Lung (tissue), 12 donors: ENCODE results near the gene FAM120A. TPM values are rescaled to one million over a fixed set of nuclear protein-coding genes. Genes with fewer than 3 reads are reported as not detected.

ENCODE experiments used
- ATAC-seq: fragments of 200-7000 bp; cut with Tn5 transposase; one replicate; pipeline ENCODE4 v1.9.1; 2020; ENCODE audit warnings: moderate number of reproducible peaks; ENCODE audit not compliant: insufficient read depth, low FRiP score
- DNase-seq, 3 donors: peaks; one replicate each; pipeline ENCODE4 v3.0.0-alpha.2; 2013 to 2017
- H3K27ac ChIP-seq, 2 donors: one replicate each; pipeline ENCODE4 v1.5.1; 2013; ENCODE audit warnings: mild to moderate bottlenecking in 2 of 2, moderate library complexity in 2 of 2, control low read depth in 1 of 2, inconsistent platforms in 1 of 2, low read depth in 1 of 2, low read length in 1 of 2
- H3K27me3 ChIP-seq, 3 donors: one replicate each; pipeline ENCODE4 v1.5.1; 2013; ENCODE audit warnings: low read length in 2 of 3; ENCODE audit not compliant: control insufficient read depth in 3 of 3, insufficient read depth in 3 of 3
- H3K36me3 ChIP-seq, 4 donors: one replicate each; pipeline ENCODE4 v1.5.1; 2013; ENCODE audit warnings: low read length in 4 of 4, mild to moderate bottlenecking in 1 of 4, moderate library complexity in 1 of 4; ENCODE audit not compliant: control insufficient read depth in 4 of 4, insufficient read depth in 4 of 4
- H3K4me1 ChIP-seq, 5 donors: one replicate each; pipeline ENCODE4 v1.5.1; 2013; ENCODE audit warnings: low read length in 5 of 5, mild to moderate bottlenecking in 2 of 5, moderate library complexity in 1 of 5; ENCODE audit not compliant: control insufficient read depth in 5 of 5, insufficient read depth in 5 of 5
- H3K4me3 ChIP-seq: one replicate; pipeline ENCODE4 v1.5.1; 2013; ENCODE audit warnings: mild to moderate bottlenecking, control low read depth, moderate library complexity
- H3K9ac ChIP-seq, 2 donors: one replicate each; pipeline ENCODE4 v1.5.1; 2013; ENCODE audit warnings: low read length in 2 of 2, control low read depth in 1 of 2; ENCODE audit not compliant: insufficient read depth in 1 of 2
- H3K9me3 ChIP-seq, 4 donors: one replicate each; pipeline ENCODE4 v1.5.1; 2013; ENCODE audit warnings: low read length in 3 of 4, mild to moderate bottlenecking in 1 of 4, moderate library complexity in 1 of 4; ENCODE audit not compliant: control insufficient read depth in 4 of 4, insufficient read depth in 3 of 4
- WGBS, 2 donors: extraction: QIAGEN DNeasy Blood & Tissue Kit; methylation state at CpG; one replicate each; pipeline ENCODE4 v1.1.7; 2013; 5-methylcytosine and 5-hydroxymethylcytosine counted together
- polyA plus RNA-seq, 2 donors: library from polyadenylated mRNA; stranded (reverse); fragments of 200-250 nt; gene quantifications; one replicate each; pipeline ENCODE4 v1.2.1, GENCODE V29; 2013
- total RNA-seq, 2 donors: library from RNA; depleted of rRNA in 1 of 2; stranded (reverse); fragments of >200 nt in 1 of 2; gene quantifications; one replicate each; pipeline ENCODE4 v1.2.1, GENCODE V29; 2014 to 2021
- TF ChIP-seq, protein P1 (sequence below): IDR thresholded peaks from 2 replicates; pipeline ENCODE4 v1.5.1; 2012; ENCODE audit warnings: mild to moderate bottlenecking; ENCODE audit errors: control extremely low read depth, extremely low read depth
- donor health status: control.
- donor health status: control.
- donor health status: Bipolar disorder and iron deficiency.
- donor health status: healthy.
- donor health status: DM: yes; HTN: yes; CAD: no.

FAM120A gene
- total and polyA plus RNA-seq, 4 donors, result 44.9 to 134 (median 91.2) TPM

DNA sequence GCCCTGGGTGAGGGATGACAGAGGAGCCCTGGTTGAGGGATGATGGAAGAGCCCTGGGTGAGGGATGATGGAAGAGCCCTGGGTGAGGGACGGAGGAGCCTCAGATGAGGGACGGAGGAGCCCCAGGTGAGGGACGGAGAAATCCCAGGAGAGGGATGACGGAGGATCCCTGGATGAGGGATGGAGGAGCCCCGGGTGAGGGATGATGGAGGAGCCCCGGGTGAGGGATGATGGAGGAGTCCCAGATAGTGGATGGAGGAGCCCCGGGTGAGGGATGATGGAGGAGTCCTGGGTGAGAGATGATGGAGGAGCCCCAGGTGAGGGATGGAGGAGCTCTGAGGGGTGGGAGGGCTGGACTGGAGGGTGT, 135.8 kb downstream of the FAM120A start:
- Histone ChIP-seq H3K9me3 (no peaks in the 10 kb centered on the region), H3K36me3 (peaks cover 0 to 1% (median 0%) of the 10 kb centered on the region in 4 donors), H3K4me3 (no peak overlapping the region), H3K27me3 (no peaks in the 10 kb centered on the region), H3K4me1 (peaks cover 2 to 39% (median 15%) of the 10 kb centered on the region in 5 donors), H3K27ac (no peak overlapping the region), H3K9ac (no peak overlapping the region)
- no peak for DNase-seq
- TF ChIP-seq, protein P1, sequence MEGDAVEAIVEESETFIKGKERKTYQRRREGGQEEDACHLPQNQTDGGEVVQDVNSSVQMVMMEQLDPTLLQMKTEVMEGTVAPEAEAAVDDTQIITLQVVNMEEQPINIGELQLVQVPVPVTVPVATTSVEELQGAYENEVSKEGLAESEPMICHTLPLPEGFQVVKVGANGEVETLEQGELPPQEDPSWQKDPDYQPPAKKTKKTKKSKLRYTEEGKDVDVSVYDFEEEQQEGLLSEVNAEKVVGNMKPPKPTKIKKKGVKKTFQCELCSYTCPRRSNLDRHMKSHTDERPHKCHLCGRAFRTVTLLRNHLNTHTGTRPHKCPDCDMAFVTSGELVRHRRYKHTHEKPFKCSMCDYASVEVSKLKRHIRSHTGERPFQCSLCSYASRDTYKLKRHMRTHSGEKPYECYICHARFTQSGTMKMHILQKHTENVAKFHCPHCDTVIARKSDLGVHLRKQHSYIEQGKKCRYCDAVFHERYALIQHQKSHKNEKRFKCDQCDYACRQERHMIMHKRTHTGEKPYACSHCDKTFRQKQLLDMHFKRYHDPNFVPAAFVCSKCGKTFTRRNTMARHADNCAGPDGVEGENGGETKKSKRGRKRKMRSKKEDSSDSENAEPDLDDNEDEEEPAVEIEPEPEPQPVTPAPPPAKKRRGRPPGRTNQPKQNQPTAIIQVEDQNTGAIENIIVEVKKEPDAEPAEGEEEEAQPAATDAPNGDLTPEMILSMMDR, result no peak
- ATAC-seq, result no peak
- WGBS, 2 donors, result 93 to 95% methylated on average over 7 of the region's 7 CpGs

DNA sequence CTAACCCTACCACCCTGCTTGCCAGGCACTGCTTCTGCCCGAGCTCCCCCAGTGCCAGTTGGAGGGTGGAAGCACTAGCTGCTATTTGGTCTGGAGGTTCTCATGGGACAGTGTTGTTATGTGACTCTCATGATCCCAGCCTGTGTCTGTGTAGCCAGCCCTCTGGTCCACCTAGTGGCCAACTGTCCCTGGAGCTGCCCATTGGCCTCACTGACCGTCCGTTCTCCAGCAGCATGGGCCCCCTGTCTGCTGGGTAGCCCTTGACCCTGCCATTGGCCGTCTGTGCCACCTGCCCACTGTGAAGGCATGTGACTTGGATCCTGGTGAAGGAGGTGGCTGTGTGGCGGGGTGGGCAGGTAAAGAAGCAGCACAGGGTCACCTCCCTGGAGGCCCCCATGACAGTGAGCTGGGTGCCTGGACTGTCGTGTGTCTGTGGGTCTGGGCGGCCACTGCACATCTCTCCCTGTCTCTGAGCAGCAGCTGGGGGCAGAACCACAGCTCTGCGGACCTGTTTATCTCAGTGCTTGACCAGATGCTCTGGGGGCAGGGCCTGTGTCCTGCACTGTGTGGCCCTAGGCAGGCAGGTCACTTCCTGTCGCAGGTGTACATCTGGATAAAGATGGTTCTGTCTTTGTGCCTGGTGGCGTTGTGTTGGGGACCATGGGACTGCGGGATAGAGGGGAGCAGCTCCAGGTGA, 136.3 kb downstream of the FAM120A start:
- Histone ChIP-seq H3K36me3 (peaks cover 0 to 1% (median 0%) of the 10 kb centered on the region in 4 donors), H3K4me1 (peaks cover 0 to 37% (median 10%) of the 10 kb centered on the region in 5 donors), H3K9ac (peak overlapping the region in 1 of 2 donors; percentile 6), H3K27ac (no peak overlapping the region), H3K4me3 (no peak overlapping the region), H3K9me3 (no peaks in the 10 kb centered on the region), H3K27me3 (no peaks in the 10 kb centered on the region)
- ATAC-seq, result no peak
- TF ChIP-seq, protein P1, result no peak
- 95% methylated on average over 11 of the region's 11 CpGs for WGBS, 2 donors
- DNase-seq, result no peak

DNA sequence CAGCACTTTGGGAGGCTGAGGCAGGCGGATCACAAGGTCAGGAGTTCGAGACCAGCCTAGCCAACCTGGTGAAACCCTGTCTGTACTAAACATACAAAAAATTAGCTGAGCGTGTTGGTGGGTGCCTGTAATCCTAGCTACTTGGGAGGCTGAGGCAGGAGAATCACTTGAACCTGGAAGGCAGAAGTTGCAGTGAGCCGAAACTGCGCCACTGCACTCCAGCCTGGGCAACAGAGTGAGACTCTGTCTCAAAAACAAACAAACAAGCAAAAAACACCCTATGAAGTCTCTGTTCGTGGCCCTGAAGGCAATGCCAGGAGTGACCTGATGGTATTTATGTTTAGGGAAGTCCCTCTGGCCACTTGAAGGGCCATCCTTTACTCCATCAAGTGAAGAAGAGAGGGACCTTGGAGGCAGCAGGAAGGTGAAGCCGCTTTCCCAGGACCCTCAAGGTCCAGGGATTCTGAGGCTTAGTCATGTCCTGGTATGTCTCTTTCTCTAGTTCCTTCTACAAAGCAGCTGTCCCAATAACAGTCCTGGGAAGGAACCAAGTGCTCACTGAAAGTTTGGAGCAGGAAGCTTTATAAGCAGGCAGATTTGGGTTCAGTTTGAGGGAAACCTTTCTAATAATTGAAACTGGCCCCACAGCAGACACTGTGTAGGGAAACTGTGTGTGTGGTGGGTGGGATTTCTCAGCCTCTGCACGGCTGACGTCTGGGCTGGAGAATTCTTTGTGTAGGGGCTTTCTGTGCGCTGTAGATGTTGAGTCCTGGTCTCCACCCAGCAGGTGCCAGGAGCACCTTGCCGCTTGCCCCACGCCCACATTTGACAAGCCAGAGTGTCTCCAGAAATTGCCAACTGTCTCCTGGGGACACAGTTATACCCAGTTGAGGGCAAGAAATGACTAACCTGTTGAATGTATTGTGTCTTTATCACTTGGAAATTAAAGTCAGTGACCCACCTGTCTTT, 137.4 kb downstream of the FAM120A start:
- Histone ChIP-seq H3K9ac (no peak overlapping the region), H3K9me3 (no peaks in the 10 kb centered on the region), H3K36me3 (peaks cover 0 to 1% (median 0%) of the 10 kb centered on the region in 4 donors), H3K27me3 (no peaks in the 10 kb centered on the region), H3K4me1 (peaks cover 0 to 38% (median 10%) of the 10 kb centered on the region in 5 donors), H3K27ac (no peak overlapping the region), H3K4me3 (no peak overlapping the region)
- WGBS, 2 donors, result 83 to 88% methylated on average over 12 of the region's 12 CpGs
- TF ChIP-seq, protein P1, result no peak
- no peak for DNase-seq
- ATAC-seq, result no peak
